Left colon (tissue), 2 donors: ENCODE results near the gene ZNF512. TPM values are rescaled to one million over a fixed set of nuclear protein-coding genes. Genes with fewer than 3 reads are reported as not detected.
"Not testable (repeated sequence)": the region's sequence is repeated elsewhere in the genome, so short reads cannot be mapped to it uniquely, and the experiment has no call there.

Source experiments
- ATAC-seq: fragments of 200-7000 bp; cut with Tn5 transposase; one replicate; pipeline ENCODE4 v1.9.1; 2020; ENCODE audit warnings: mild to moderate bottlenecking, moderate library complexity
- DNase-seq, 2 donors: peaks; one replicate each; pipeline ENCODE4 v3.0.0-alpha.2; 2020
- intact Hi-C, 2 donors: fragments of 100-400 bp; cut with DNase I in 1 of 2; cut with micrococcal nuclease in 1 of 2; formaldehyde crosslinking; loops; one replicate each; pipeline versions ENCODE4 v1.11.2 to v1.14.0; 2022; cut with DNase I, micrococcal nuclease
- long read RNA-seq: library from polyadenylated mRNA; unstranded; transcript quantifications from one replicate; pipeline ENCODE4 v2.0.0, GENCODE V29; 2021
- total RNA-seq, 2 donors: library from RNA; stranded (reverse); fragmentation: NEBNext Ultra II Directional; extraction: Animal tissue kit (Norgen Biotek cat#: 25700); gene quantifications; one replicate each; pipeline ENCODE4 v1.2.1, GENCODE V29; 2021
- donor health status: DM: no; HTN: no; CAD: no.
- donor health status: DM: yes; HTN: yes; CAD: no.

ZNF512 gene
- 10 to 100 TPM; 10.7 to 14.9 TPM for total RNA-seq
- long read RNA-seq, partial matches to known transcripts, result 0 of 7 reads
- long read RNA-seq, other reads (novel, unspliced or antisense), result 0 of 7 reads

DNA sequence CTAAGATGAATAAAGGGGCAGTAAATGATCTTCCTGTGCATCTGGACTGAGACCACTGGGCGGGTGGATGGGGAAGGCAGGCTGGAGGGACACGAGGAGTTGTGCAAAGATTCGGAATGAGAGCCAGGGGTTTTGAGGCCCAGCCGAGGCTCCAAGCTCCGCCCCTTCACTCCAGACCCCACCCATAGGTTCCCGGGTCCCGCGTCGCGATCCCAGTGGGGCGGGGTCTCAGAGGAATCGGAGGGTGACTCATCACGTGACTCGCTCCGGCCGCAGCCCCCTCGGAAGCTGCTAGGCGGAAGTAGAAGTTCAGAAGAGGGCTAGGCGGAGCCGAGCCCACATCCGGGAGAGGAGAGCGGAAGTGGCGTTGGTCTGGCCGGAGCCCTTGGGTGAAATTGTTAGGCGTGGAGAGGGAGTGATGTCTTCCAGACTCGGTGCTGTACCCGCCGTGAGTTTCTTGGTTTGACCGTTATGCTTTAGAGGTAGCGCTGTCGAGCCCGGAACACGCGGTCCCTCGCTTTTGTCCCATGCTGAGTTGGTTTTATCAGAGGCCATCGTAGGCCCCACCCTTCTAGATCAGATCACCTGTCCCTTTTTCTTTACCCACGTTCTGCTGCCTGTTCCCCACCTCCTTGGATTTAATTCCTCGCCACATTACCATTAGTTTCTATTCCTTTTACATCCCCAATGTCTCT, at the start of gene ZNF512:
ZNF512 (plus strand) TSS at position 348 of the 695 bp plus-strand sequence; CDS start at position 419, 71 bp downstream.
- peak; percentile 87 to 89 for DNase-seq
- peak; percentile 98 for ATAC-seq
- intact Hi-C loops, result no loop called here

- no peak for DNase-seq
Measured at GRCh38 chr2:27537287-27537686, 45.6 kb upstream of the ZNF512 start.

GRCh38 chr2:27538839-27539450, 43.9 kb upstream of the ZNF512 start:
- intact Hi-C loops, ATAC-seq: not testable (repeated sequence)

More at GRCh38 chr2:27537287-27537686, 45.6 kb upstream of the ZNF512 start:
- no peak for ATAC-seq
- intact Hi-C loops, result no loop called here

GRCh38 chr2:27539649-27540048, 43.2 kb upstream of the ZNF512 start:
- DNase-seq, ATAC-seq, intact Hi-C loops: not testable (repeated sequence)

More at GRCh38 chr2:27538839-27539450, 43.9 kb upstream of the ZNF512 start:
- not testable (repeated sequence) for DNase-seq

GRCh38 chr2:27544143-27544821, 38.6 kb upstream of the ZNF512 start:
- ATAC-seq (no peak), DNase-seq (no peak)
- intact Hi-C loops, result no loop called here

DNA sequence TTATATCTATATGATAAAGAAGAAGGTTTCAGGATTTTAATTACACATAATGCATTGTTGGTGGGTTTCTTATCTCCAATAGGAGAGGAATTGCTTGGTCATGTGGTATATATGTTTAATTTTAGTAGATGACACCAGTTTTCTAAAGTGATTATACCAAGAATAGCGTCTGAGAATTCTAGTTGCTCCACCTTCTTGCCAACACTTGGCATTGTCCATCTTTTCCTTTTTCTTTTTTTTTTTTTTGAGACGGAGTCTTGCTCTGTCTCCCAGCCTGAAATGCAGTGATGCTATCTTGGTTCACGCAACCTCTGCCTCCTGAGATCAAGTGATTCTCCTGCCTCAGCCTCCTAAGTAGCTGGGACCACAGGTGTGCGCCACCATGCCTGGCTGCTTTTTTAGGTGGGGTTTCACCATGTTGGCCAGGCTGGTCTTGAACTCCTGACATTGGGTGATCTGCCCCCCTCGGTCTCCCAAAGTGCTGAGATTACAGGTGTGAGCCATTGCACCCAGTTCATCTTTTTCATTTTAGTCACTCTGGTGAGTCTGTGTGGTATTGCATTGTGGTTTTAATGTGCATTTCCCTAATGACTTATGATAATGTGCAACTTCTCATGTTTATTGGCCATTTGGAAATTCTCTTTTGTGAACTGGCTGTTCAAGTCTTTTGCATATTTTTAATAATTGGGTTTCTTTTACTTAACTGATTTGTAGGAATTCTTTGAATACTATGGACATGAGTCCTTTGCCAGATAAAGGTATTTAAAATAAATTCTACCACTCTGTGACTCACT, 37.3 kb upstream of the ZNF512 start:
- DNase-seq (no peak), ATAC-seq (no peak)
- intact Hi-C loops, result no loop called here

DNA sequence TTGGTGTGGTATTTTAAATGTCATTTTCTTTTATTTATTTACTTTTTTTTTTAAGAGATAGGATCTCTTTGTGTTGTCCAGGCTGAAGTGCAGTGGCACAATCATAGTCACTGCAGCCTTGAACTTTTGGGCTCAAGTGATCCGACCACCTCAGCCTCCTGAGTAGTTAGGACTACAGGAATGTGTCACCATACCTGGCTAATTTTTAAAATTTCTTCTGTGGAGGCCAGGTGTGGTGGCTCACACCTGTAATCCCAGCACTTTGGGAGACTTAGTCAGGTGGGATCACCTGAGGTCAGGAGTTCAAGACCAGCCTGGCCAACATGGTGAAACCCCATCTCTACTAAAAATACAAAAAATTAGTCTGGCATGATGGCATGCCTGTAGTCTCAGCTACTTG, 33.5 kb upstream of the ZNF512 start:
- DNase-seq (no peak), ATAC-seq (no peak)
- intact Hi-C loops, result no loop called here

- intact Hi-C loops, result no loop called here
- no peak for ATAC-seq
- no peak for DNase-seq
Measured at GRCh38 chr2:27551514-27551913, 31.3 kb upstream of the ZNF512 start.

DNA sequence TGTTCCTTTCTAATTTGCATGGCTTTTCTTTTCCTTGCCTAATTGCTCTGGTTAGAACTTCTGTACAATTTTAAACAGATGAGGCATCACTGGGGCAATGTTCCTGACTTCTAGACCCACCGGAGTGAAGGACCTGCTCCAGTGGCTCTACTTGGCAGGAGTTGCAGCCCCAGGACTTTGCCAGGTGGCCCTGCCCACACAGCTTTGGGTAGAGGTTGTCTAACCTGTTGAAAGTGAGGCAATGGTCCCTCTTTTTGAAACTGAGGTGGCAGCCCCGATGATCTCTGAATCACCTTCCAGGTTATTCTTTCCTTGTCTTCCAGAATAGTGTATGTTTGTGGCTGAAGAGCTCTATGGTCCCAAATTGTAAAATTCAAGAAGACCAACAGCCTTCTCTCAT, 29.9 kb upstream of the ZNF512 start:
- intact Hi-C loops, result no loop called here
- ATAC-seq (no peak), DNase-seq (no peak)

DNA sequence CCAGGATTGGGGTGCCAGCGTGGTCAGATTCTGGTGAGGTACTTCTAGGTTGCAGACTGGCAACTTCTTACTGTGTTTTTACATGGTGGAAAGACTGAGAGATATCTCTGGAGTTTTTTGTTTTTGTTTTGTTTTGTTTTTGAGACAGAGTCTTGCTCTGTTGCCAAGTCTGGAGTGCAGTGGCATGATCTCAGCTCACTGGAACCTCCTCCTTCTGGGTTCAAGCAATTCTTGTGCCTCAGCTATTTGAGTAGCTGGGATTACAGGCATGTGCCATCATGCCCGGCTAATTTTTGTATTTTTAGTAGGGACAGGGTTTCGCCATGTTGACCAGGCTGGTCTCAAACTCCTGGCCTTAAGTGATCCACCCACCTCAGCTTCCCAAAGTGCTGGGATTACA, 28.4 kb upstream of the ZNF512 start:
- intact Hi-C loops, DNase-seq, ATAC-seq: not testable (repeated sequence)

GRCh38 chr2:27559228-27559627, 23.6 kb upstream of the ZNF512 start:
- intact Hi-C loops, result no loop called here
- DNase-seq (no peak), ATAC-seq (no peak)

- intact Hi-C loops, result no loop called here
- no peak for ATAC-seq
Measured at GRCh38 chr2:27561060-27561459, 21.8 kb upstream of the ZNF512 start.

DNA sequence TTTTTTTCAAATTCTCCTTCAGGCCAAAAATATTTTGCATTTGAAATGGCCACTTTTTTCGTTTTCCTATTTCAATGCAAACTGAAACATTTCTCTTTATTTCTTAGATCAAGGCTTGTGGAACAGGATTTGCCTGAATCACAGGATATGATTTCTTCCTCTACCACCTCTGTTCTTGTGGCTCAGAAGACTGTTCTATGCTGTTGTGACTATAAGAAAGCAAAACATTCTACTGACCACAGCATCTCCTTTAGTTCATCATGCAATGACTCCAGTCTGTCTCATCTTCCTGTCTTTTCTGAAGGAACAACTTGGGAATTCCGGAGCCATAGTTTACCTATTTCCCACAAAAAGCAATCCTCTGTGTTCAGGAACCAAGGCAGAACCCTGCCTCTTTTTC, 16.2 kb upstream of the ZNF512 start:
- DNase-seq (no peak), ATAC-seq (no peak)
- intact Hi-C loops, result no loop called here

More at GRCh38 chr2:27561060-27561459, 21.8 kb upstream of the ZNF512 start:
- DNase-seq, result no peak

- no peak for DNase-seq
- ATAC-seq, result no peak
- intact Hi-C loops, result no loop called here
Measured at GRCh38 chr2:27569398-27569797, 13.4 kb upstream of the ZNF512 start.

DNA sequence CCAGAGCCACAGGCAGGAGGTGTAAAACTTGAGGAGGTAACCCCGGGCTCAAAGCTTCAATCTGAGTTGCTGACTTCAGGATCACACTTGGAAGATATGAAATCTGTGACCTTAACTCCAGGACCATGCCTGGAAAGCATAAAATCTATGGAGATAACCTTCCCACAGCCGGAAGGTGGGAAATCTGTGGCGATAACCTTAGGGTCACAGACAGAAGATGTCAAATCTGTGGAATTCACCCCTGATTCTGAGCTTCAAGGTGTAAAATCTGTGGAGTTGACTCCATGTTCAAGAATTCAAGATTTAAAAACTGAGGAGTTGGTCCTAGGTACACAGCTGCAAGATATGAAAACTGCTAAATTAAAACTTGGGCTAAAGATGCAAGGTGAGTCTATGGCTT, 11.6 kb upstream of the ZNF512 start:
- intact Hi-C loops, result no loop called here
- ATAC-seq, result no peak
- no peak for DNase-seq

DNA sequence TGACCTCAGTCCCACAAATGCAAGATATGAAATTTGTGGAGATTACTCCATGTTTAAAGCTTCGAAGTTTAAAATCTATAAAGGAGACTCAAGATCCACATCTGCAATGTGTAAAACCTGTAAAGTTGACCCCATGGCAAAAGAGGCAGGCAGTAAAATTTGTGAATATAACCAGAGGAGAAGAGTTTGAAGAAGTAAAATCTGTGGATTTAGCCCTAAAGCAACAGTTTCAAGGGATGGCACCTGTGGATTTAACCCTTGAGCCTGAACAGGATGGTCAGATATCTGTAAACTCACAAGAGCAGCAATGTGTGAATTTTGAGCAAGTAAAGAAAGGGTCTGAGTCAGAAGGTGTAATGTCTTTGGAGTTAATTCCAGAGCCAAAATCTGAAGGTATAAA, 11.2 kb upstream of the ZNF512 start:
- intact Hi-C loops, result no loop called here
- DNase-seq, result no peak
- ATAC-seq, result no peak

DNA sequence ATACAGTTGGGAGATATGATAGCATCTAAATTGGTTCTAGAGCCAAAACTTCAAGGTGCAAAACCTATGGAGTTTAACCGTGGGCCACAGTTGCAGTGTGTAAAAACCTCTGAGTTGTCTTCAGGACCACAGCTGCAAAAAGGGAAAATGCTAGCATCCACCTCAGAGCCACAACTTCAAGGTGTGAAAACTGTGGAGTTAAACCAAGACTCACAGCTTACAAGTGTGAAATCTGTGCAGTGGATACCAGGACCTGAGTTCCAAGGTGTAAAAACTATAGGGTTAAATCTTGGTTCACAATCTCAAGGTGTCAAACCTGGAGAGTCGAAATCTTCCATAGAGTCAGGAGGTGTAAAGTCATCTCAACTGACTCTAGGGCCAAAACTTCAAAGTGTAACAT, 10.4 kb upstream of the ZNF512 start:
- intact Hi-C loops, result no loop called here
- DNase-seq (no peak), ATAC-seq (no peak)

GRCh38 chr2:27572998-27573429, 9.8 kb upstream of the ZNF512 start:
- intact Hi-C loops, result no loop called here
- DNase-seq (no peak), ATAC-seq (no peak)

DNA sequence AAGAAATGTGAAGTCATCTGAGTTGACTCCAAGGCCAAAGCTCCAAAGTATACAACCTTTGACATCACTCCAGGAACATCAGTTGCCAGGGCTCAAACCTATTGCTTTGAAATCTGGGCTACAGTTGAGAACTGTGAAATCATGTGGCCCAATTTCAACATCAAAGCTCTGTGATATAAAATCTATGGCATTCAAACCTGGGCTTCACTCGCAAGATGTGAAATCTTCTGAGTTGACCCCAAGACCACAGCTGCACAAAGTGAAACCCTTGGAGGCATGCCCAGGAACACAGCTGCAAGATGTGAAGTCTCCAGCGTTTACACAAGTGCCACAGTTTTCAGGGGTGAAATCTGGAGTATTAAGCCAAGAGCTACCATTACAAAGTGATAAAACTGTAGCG, 9.4 kb upstream of the ZNF512 start:
- ATAC-seq (no peak), DNase-seq (no peak)
- intact Hi-C loops, result no loop called here
